NK-92 treated with Interleukin-12 subunit alpha and Interleukin-12 subunit beta, amount 100 ng/mL, for 24 hours (cell line): Measurements from ENCODE around the gene SUMO3.

ENCODE experiments used
- DNase-seq: peaks from one replicate; lab custom pipeline; 2025; lab: John Stamatoyannopoulos, UW

The SUMO3 gene

DNA sequence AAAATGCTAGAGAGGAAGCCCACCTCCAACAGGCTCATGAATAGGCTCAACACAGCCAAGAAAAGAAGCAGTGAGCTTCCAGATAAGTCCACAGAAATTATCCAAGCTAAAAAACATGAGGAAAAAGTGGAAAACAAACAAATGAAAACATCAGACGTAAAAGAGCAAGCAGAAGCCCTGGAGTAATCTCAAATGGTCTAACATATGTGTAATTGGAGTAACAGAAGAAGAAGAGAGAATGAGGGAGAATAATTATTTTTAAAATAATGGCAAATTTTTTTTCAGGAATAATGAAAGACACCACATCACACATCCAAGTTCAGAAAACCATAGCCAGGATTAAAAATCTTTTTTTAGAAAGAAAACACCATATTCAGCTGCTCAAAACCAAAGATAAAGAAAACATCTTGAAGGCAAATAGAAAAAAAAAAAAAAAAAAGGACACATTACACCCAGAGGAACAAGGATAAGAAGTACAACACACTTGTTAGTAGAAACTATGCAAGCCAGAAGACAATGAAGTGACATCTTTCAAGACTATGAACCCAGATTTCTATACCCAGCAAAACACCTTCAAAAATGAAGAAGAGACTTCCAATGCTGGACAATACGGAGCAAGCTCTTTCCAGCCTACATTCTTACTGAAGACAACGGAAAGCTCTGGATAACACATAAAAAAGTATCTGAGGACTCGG lies 10.6 kb upstream of the SUMO3 start:
- no peak for DNase-seq

DNA sequence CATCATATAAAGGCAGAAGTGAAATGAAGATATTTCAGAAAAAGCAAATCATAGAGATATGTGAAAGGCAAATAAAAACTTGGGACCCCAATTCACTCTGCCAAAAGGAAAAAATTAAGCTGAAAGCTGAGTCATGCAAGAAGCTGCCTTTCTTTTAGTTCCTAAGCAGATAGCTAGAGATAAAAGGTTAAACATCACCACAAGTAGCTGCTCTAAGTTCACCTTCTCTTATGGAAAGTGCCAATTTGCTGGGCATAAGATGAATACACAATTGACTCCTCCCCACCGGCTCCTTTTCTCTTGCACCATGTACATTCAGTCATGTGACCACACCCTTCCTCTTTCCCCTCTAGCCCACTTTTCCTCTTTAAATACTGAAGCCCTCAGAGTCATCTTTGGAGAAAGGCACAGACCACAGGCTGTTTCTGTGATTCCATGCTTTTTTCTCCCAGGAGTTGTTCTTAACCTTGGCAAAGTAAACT lies 5.4 kb upstream of the SUMO3 start:
- DNase-seq, result no peak

DNA sequence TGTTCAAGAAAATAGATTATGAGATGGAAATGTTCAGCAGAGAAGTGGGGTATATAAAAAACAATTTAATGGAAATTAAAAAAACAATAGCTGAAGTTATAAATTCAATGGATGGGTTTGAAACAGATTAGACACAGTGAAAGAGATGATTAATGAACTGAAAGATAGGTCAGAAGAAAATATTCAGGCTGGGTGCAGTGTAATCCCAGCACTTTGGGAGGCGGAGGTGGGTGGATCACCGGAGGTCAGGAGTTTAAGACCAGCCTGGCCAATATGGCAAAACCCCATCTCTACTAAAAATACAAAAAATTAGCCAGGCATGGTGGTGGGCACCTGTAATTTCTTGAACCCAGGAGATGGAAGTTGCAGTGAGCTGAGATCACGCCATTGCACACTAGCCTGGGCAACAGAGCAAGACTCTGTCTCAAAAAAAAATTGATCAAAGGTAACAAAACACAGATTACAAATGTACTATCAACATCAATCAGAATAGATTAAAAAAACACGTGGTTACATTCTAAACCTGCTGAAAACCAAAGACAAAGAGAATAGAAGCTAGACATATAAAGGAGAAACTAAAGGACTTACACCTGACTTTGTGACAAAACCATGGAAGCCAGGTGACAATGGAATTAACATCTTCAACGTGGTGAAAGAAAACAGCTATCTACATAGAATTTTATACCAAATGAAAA lies 4.8 kb upstream of the SUMO3 start:
- DNase-seq, result no peak

DNA sequence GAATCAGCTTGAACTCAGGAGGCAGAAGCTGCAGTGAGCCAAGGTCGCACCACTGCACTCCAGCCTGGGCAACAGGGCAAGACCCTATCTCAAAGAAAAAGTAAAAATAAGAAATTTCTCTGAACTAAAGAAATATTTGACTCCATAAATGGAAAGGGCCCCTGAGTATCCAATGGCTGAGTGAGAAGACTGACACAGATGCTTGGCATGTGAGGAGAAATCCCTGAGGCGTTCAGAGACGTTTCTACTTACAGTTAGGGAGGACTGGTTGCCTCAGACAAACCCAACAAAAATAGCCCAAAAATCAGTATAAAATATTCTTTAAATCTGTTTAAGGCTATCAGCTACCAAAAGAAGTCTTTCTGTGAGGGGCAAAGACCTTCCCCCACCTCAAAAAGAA lies 3.0 kb upstream of the SUMO3 start:
- DNase-seq, result no peak

DNA sequence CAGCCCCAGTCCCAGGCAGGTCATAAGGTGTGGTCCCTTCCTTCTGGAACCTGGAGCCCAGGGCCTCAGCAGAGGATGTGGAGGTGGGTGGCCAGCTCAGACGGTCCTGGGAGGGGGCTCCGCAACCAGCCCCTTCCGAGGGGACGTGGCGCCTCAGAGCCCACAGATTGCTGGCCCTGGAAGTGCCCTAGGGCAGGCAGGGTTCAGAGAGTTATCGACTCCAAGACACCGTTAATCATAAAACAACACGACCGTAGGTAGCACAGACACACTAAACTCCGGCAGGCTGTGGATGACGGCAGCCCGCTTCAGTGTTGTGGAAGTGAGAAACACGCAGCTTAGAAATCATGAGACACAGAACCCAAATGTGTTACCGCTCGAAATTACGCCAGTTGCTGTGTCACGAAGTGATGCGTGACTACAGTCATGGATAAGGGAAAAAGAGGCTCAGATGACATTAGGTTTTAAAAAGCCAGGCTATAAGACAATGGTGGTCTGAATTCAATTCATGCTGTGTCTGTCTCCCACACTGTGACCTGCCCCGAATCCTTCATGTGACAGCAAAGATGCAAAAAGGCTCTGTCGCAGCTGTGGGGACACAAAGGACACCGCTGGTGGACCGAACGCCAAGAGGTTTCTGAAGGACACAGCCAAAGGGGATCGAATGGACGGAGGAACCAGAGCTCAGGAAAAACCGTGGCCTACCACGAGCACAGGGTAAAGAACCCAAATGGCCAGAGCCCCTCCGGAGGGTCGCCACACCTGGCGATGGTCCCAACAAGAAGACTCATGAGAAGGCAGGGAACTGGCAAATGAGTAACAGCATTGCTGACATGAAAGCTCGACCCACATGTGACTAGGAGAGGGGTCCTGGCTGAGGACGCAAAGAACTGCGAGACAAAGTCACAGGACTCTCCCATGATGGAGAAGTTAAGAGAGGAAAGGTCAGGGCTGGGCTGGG lies 1.7 kb upstream of the SUMO3 start:
- DNase-seq, result no peak

DNA sequence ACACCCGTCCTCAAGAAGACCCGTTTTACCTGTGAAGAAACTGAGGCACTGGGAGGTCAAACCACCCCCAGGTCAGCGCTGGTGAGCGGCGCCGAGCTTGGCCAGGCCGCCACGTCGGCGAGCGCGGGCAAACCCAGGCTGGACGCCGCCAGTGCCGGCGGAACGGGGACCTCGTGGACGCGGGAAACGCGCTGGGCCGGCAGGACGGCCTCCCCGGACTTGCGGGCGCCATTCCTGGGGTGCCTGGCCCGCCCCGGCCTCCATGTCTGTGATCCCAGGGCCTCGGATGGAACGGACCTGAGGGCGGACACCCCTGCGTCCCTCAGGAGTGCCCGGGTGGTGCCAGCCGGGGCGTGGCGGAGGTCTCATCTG lies 764 bp upstream of the SUMO3 start:
- no peak for DNase-seq

DNA sequence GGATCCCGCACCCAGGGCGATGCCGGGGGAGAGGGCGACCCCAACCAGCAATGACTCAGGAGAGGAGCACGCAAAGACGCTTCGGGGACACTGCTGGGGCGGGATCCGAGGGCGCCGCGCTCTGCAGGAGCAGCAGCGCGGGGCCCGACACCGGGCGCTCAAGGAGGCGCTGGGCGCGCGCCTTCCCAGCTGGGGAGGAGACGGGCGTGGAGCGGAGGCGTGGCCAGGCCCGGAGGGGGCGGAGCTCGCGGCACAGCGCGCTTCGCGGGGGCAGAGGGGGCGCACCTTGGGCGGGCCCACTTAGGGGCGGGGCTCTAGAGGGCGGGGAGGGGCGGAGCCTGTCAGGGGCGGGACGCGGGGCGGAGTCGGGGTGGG lies 369 bp downstream of the SUMO3 start:
- peak; percentile 67 for DNase-seq

DNA sequence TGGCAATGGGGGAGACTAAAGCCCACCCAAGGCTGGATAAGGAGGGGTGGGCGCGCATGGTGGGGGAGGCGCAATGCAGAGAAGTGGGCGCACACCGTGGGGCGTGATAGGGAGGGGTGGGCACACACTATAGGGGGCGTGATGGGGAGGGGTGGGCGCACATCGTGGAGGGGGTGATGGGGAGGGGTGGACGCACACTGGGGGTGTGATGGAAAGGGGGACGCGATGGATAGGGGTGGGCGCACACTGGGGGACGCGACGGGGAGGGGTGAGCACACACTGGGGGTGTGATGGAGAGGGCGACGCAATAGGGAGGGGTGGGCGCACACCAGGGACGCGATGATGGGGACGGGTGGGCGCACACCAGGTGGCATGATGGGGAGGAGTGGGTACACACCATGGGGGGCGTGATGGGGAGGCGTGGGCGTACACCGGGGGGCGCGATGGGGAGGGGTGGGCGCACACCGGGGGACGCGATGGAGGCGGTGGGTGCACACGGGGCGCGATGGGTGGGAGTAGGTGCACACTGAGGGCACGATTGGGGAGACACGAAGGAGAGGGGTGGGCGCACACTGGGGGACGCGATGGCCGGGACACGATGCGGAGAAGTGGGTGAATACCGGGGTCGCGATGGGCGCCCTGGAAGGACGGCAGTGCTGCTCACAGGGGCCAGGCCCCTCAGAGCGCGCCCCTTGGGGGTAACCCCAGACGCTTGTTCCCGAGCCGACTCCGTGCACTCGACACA lies 929 bp downstream of the SUMO3 start:
- DNase-seq, result no peak

DNA sequence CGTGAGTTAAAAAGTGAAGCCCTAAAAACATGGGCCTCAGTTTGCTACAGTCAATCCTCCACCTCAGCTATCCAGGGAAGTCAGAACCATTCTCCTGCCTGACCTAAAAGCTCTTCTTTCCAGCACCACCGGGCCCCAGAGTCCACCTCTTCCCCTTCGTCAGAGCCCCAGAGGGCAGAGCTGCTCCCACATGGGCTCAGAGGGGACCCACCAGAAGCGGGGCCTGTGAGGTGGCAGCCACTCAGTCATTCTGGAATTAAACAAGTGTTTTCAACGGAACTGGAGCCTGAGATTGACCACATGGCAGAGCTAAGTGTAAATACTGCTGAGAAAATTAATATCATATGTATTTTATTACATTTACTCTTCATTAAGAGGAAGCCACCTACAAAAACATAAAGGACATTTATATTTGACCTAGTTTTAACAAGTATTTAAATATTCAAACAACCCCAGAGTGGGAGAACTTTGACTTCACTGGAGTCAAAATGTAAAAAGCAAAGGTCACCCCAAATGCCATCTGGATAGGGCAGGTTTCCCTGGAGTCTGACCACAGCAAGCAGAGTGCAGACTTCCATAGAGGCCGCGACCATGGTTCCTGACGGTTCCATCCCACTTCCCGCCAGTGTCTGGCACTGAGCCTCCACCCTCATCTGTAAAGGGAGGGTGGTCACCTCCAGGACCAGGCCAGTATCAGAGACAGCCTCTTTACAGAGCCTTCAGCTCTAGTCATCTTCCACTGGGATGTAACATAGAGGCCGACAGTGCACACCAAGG lies 1.8 kb downstream of the SUMO3 start:
- DNase-seq, result no peak

DNA sequence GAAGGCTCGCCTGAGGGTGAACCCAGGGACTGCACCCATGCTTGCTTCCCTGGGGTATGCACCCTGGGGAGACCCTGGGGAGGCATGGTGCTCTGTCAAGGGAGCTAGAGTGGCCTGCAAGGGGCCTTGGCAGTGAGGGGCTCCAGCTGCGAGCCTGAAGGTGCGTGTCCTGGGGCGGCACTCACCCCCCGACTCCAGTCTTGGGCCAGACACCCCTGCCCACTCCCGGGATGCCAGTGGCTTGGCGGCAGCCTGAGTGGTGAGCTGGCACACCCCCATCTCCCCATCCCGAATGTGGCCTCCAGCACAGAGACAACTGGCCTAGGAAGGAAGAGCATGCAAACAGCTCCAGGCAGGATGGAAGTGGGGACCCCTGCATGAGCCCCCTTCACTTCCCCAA lies 2.6 kb downstream of the SUMO3 start:
- no peak for DNase-seq

DNA sequence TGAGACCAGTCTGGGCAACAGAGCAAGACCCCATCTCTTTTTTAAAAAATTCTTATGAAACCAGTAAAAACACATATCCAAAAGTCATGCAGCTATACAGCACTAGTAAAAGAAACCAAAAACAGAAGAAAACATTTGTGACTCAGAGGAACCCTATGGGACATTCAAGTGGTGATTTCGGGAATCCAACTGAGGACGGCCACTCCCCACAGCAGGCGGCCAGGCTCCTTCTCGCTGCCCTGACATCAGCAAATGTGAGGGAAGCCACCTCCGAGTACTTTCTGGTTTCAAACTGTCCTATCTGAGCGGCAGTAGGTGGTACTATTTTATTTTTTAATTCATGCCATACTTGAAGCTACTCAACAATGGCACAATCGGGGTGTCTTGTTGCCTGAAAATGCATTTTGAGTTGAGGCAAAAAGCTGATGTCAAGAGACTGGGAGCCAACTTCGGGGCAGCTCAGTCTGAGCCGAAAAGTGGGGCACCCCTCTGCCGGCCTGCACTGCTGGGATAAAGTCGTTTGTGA lies 3.3 kb downstream of the SUMO3 start:
- no peak for DNase-seq

DNA sequence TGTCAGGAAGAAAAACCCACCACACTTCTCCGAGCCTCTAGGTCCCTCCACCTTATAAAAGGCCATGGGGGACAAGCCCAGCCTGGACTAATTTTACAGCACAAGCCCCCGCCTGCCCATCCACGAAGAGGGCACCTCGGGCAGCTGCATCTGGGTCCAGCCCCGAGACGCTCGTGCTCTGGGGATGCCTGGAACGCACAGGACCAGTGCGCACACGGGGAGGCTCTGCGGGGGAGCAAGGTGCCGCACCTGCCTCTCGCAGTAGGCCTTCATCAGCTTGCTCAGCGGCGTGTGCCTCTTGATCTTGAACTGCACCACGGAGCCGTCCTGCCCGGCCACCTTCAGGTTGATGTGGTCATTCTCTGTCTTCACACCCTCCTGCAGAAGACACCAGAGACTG lies 4.1 kb downstream of the SUMO3 start:
- DNase-seq, result no peak

DNA sequence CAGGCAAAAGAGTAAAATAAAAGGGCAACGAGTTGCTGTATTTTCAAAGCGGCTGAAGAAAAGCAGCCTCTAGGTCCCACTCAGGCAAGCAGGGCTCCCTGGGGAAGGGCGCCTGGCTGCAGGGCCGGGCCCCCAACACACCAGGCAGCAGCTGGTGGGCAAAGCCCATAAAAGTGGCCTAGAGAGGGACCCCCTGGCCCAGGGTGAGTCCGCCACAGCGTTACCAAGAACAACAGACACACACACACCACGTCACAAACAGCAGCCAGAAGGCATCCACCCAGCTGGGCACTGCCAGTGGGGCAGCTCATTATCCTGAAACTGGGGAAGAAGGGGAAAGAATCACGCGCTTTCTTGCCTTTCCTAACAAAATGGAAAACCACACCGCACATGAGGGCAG lies 4.7 kb downstream of the SUMO3 start:
- no peak for DNase-seq

DNA sequence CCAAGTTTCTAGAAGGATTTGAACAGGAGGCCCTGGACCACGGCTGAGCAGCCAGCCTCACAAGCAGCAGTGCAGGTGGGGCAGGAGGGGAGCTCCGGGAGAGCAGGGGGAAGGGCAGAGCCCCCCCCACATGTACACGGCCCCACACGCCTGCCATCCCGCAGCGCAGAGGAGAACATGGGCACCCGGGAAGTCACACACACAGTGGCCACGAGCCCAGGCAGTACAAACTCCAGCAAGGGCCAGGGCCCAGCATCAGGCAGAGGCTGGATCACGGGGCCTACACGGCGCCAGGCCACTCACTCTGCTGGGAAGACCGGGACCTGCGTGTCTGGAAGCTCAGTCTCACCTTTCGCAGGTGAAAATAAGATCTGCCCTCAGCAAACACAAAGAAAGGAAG lies 5.2 kb downstream of the SUMO3 start:
- DNase-seq, result no peak

DNA sequence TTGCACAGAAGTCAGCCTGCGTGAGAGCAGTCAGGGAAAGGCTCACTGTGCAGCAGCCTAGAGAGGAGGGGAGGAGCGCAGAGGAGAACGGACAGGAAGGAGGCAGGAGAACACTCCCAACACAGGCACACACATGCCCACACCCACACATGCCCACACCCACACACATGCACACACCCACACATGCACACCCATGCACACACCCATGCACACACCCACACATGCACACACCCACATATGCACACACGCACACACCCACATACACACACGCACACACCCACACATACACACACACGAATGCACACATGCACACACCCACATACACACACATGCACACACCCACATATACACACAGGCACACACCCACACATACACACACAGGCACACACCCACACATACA lies 7.1 kb downstream of the SUMO3 start:
- DNase-seq, result no peak

DNA sequence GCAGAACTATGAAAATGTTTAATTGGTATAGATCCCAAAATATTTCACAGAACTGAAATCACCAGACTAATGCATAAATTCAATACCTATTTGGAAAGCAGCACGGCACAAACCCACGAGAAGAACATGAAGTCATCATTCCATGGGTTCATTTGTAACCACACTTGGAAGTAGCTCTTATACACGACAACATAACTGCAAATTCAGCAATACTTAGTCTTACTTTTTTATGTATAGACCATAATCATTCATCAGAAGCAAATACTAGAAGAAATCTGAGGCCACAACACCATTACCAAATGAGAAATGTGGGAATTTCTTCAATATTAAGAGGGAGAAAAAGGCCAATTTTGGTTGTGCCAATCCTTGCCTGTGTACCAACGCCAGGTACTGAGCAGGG lies 12.0 kb downstream of the SUMO3 start:
- DNase-seq, result no peak

DNA sequence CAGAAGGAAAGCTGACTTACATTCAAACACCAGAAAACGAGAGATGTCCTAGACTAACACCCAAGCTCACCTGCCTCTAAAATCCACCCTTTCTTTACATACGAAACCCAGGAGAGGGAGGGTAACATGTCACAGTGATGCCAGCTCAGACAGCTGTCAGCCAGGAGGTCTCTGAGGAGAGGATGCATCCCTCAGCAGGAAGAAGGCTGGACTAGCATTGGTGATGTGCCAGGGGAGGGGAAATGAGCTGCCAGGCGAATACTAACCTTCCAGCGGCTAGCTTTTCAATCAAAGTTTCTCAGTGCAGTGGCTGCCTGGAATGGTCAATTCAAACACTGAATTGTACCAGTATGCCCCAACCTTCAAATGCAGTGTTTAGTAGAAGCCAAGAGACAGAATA lies 12.6 kb downstream of the SUMO3 start:
- no peak for DNase-seq

DNA sequence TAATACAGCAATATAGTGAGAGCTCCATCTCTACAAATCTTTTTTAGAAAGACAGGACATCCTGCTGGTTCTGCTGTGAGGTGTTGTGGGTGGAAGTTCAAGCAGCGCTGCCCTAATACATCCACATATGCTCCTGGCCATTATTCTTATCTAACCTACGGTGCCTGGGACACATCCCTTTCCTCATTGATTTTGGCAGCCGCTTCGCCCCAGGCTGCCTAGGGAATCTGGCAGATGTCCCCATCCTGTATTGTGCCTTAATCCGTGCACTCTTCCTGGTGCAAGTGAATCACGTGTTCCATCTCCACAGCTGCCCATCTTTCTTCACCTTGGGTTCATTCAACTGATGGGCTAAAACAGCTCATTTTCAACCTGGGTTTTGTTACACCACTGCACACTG lies 13.1 kb downstream of the SUMO3 start:
- DNase-seq, result no peak

DNA sequence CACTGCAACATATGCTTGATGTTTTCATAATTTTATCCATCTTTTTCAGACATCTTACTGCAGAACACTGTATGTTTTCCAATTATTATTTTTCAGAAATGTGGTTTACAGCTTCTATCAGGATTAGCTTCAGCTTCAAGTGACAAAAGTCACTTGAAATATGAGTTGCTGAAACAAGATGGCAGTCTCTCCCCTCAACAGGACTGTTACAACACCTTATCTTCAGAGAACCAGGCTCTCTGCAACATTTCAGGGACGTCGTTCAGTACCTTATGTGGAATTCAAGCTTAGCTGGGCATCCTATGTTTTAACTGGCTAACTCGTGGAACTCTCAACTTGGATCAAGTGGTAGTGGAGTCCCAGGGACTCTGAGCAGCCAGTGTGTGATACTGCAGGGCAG lies 14.2 kb downstream of the SUMO3 start:
- DNase-seq, result no peak

DNA sequence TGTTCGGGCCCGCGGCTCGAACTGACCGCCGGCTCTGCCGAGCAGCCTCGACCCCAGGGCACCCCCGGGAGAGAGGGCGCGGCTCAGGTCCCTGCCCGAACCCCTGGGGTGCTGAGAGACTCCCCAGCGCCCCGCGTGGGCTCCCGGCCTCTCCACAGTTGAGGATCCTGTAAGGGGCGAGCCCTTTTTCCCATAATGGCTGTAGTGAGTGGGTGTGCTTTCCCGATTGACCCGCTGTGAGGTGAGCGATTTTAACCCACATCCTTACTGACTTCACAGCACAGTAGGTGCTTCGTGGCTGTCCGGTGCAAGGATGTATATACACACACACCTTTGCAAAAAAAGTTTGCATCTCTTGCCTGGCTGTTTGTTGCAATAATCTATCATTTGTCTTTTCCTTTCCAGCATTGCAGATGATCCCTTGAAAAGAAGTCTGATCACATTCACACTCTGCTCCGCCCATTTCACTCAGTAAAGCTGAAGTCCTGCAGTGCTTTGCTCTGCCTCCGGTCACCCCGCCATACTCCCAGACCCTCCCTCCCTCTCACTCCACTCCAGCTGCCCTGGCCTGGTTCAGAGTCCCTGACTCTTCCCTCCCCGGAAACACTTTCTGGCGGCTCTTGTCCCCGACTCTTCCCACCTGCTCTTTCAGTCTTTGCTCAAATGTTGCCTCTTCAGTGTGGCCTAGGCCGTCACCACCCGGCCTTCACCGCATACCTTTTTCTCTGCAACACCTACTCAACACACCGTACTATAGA lies 15.3 kb downstream of the SUMO3 start:
- DNase-seq, result no peak
